ENCODE measurements around the gene KCND2.
"Not testable (repeated sequence)": the region's sequence is repeated elsewhere in the genome, so short reads cannot be mapped to it uniquely, and the experiment has no call there.

KCND2 gene

DNA sequence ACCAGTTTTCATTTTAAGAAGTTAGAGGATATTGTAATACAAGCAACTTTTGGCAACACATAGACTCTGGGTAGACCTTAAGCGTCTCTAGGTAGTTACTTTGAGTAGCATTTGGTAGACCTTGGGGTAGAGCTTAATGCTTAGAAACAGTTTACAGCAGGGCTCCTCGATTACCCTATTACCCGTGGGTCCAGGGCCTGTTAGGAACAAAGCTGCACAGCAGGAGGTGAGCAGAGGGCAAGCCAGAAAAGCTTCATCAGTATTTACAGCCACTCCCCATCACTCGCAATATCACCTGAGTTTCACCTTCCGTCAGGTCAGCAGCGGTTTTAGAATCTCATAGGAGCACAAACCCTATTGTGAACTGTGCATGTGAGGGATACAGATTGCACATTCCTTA is 411.5 kb downstream of the KCND2 start:
- FAIRE-seq, result no peak
- DNase-seq (ENCODE audit: insufficient read length, low spot score), result no peak

DNA sequence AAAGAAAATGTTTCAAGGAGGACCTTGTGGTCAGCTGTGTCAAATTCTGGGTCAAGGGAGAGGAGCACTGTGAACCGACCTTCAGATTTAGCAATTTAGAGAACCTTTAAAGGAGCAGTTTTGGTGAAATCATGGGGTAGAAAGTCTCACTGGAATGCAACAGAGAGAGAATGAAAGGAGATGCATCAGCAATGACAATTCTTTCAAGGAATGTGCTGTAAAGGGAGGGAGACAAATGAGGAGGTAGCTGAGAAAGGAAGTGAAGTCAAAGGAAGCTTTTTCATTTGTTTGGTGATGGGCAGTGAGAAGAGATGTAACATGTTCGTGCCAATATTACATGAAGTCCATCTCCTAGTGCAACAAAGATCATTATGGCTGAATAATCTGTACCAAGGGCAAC is 418.9 kb downstream of the KCND2 start:
- FAIRE-seq (no peak), DNase-seq (ENCODE audit: insufficient read length, low spot score) (no peak)

DNA sequence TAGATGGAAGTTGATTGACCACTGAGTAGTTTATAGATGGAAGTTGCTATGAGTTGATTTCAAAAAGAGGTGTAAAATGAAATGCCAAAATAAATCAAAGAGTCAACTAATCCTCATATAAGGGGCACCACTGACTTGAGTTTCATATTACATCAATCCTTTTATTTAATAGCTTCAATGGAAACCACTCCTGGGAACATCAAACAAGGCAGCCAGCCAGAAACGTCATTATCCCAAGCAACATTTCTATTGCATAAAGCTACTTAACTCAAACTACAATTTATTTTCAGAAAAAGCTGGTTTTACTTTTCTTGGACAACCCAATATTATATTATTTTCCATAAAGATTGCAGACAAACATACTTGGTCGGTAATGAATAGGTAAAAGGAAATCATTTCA is 422.9 kb downstream of the KCND2 start:
- FAIRE-seq (no peak), DNase-seq (ENCODE audit: insufficient read length, low spot score) (no peak)

DNA sequence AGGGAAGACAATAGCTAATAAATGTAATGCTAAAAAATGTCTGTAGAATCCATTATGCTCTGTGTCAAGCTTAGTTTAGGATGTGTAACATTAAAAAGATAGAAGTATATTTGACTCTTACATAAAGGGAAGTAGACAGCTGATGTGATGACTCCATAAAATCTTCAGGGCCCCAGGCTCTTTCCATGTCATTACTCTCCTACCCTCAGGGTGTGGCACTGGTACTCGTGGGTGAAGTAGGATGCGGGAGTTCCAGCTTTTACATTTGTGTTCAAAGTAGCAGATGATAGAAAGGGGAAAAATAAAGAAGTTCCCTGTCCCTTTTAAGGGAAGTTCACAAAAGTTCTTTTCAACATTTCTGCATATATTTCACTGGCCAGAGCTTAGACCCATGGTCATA is 427.8 kb downstream of the KCND2 start:
- FAIRE-seq, result no peak
- no peak for DNase-seq (ENCODE audit: insufficient read length, low spot score)

DNA sequence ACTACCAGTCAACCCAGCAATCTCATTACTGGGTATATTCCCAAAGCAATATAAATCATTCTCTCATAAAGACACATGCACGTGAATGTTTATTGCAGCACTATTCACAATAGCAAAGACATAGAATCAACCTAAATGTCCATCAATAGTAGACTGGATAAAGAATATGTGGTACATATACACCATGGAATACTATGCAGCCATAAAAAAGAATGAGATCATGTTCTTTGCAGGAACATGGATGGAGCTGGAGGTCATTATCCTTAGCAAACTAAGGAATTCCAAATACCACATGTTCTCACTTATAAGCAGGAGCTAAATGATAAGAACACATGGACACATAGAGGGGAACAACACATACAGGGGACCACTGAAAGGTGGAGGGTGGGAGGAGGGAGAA is 429.4 kb downstream of the KCND2 start:
- DNase-seq (ENCODE audit: insufficient read length, low spot score); FAIRE-seq: not testable (repeated sequence)

DNA sequence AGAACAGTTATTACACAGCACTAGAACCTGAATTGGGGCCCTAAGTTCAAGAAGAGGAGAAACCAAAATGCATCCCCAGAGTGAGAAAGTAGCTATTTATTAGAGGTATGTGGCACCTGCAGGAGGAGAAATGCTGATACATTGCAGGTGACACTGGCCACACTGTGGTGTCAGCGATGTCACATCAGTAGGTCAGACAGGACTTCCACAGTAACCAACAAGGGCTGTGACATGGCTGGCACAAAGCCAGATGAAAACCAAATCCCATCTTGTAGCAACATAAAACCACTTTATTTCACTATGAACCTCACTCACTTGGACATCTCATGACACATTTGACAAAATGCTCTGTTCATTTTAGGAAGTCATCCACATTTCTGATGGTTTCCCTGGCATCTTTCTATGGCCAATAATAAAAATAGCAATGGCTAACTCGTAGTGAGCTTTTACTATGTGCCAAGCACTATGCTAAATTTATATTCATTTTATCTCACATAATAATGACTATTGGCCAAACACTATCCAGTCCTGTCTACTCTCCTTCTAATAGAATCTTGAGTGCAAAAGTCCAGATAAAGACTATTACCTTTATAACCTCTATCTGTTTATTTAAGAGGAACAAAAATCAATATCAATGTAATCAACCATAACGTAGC is 430.7 kb downstream of the KCND2 start:
- FAIRE-seq (no peak), DNase-seq (ENCODE audit: insufficient read length, low spot score) (no peak)

DNA sequence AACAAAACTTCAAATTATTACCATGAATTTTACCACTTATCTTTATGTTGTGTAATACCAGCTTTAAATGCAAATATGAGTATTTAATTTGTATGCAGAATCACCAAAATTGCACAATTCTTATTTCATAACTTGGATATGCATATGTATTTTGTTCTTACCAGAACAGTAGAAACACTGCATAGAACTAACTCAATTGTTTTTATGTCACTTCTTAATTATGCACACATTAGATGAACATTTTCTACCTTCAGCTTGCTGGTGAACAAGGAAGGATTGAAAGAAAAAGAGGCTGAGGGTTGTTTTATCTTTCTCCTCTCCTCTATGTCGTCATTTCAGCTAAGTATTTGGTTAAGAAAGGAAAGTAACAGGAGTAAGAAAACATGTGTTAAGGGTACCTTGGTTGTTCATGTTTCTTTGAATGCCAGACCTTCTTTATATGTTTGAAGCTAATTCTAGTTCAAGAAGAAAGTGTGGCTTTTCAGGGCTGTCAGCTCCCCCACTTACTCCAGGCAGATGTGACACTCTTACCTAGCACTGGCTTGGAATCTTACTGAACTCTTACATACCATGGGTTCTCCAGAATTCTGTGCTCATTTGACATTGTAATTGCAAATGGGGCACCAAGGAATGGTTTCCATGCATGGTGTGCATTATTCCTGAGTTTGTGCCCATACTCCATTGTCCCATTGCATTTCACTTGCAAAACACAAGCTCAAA is 436.4 kb downstream of the KCND2 start:
- DNase-seq (ENCODE audit: insufficient read length, low spot score), result no peak
- FAIRE-seq, result no peak

DNA sequence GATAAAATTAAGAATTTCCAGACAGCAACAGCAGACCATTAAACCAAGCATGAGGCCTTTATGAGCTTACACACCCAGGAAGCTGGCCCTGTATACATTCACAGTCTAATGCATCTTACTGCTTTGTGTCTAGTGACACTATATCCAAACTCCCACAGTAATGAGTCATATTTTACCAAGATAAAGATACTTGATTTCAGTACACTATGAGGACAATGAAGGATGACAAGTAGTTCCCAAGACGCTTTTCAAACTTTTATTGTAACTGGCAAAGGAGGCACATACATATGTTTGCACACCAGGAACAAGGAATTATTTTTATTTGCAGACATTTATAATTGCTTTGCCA is 437.0 kb downstream of the KCND2 start:
- FAIRE-seq, result no peak
- no peak for DNase-seq (ENCODE audit: insufficient read length, low spot score)

DNA sequence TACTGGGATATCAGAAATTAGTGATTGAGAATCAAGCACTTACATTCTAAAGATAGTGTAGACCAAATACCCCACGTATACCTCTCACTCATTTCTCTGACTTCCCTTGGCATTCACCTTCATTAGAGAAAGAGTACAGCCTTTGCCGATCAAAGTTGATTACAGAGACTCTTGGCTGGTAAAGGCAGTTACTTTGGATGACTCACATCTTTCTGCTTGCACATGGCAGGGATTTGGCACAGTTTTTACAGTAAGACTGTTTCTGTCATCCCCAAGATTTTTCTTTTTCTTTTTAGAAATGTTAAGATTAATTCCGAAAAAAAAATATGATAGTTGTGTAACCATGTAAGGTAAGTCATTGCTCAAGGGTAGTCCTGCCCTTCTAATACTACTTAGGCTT is 442.0 kb downstream of the KCND2 start:
- FAIRE-seq (no peak), DNase-seq (ENCODE audit: insufficient read length, low spot score) (no peak)

DNA sequence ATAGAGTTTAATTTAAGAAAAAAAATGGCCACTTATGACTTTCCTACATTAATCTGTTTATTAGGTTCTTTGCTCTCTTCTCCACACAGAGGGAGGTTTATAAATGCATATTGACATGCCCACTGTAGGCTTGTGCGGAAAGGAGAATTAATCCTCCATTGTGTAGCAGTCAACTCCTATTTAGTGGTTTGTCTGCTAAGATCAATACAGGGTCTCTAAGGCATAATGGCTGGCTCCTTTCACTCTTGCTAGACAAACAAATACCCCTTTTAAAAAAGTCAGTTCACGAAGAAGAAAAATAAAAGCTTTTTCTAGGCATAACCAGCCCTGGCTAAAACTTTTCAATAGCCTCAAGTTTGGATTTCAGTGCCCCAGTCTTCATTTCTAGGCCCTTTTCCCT is 443.3 kb downstream of the KCND2 start:
- no peak for DNase-seq (ENCODE audit: insufficient read length, low spot score)
- FAIRE-seq, result no peak

DNA sequence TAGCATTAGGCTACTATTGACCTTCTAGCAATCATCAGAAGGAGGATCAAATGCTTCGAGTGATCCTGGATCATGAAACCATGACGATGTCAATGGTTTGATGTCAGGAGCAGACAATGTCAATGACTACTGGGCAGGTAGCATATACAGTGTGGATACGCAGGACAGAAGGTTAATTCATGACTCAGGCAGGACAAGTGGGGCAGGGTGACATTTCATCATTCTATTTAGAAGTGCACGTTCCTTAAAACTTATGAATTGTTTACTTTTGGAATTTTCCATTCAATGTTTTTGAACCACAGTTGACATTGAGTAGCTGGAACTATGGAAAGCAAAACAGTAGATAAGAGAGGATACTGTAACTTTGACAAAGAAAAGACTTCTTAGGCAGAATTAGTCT is 444.2 kb downstream of the KCND2 start:
- DNase-seq (ENCODE audit: insufficient read length, low spot score) (no peak), FAIRE-seq (no peak)

DNA sequence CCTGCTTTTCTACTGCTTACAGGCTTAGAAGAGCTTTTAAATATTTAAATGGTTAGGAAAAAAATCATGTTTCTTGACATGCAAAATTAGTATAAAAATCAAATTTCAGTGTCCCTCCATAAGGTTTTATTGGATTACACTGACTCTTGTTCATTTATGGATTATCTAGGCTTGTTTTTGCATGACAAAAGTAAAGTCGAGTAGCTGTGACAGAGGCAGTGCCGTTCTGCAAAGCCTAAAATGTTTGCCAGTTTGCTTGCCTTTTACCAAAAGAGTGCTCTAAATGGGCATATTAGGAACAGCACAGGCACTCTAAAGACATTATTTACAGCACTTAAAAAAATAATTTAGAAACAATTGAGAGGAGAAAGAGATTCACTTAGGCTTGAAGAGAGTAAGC is 445.4 kb downstream of the KCND2 start:
- DNase-seq (ENCODE audit: insufficient read length, low spot score), result no peak
- FAIRE-seq, result no peak

DNA sequence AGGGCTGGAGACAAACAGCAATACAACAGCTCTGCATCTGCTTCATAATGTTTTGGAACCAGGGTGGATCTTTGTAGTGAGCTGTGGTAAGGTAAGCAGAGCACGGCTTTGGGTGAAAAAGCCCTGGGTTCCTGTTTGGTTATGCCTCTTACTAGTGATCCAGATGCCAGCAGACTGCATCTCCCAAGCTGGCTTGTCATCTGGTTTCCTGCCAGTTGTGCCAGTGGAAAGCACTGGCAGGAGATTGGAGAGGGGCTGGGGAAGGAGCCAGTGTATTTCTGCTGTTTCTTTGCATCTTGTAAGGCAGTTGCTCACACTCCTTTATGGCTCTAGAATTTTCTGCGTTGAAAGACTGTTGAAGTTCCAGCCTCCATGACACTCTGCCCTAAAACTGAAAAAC is 447.3 kb downstream of the KCND2 start:
- no peak for DNase-seq (ENCODE audit: insufficient read length, low spot score)
- no peak for FAIRE-seq

DNA sequence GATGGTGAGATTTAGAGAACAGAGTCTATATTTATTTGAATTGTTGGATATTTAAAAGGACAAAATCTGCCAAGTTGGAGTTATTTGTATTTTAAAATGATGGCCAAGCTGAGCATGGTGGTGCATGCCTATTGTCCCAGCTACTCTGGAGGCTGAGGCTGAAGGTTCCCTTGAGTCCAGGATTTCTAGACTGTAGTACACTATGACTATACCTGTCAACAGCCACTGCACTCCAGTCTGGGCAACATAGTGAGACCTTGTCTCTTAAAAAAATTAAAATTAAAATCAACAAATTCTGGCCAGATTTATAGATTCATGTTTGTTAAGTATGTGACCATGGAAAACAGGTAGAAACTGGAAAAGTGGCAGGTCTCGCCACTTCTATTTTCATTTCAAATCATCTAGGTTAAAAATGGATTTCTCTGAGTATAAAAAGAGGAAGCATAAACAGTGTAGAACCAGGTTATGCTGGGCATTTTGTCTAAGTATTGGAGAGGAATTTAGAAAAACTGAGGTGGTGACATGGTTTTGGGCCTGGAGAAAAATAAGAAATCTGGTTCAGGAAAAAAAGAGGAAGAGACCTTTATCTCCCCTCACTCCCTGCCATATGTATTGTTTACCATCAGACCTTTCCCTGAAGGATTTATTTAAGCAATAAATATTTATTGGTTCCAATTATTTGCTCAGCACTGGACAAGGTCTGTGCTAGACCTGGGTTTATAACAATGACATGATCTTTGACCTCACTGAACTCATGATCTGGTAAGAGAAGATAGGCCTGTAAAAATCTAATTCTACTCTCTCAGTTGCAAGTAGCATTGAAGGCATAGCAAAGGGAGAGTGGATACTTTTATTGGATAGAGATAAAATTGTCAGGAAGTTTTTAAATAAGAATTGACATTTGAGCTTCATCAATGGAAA is 450.8 kb downstream of the KCND2 start:
- no peak for DNase-seq (ENCODE audit: insufficient read length, low spot score)
- no peak for FAIRE-seq

DNA sequence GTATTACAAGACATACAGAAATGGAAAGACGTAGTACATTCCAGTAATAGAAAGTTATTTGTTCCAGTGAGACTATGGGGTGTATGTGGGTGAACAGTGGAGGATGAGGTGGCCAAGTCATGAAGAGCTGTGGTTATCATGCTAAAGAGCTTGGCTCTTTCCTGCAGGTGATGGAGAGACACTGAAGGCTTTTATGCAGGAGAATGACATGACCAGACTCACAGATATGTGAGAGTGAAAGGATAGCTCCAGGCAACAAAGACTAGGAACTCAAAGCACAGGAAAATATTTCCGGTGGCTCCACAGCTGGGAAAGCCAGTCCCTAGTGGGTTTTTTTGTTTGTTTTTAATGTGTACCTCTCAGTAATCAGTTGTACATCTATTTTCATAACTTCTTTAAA is 451.5 kb downstream of the KCND2 start:
- no peak for FAIRE-seq
- no peak for DNase-seq (ENCODE audit: insufficient read length, low spot score)

DNA sequence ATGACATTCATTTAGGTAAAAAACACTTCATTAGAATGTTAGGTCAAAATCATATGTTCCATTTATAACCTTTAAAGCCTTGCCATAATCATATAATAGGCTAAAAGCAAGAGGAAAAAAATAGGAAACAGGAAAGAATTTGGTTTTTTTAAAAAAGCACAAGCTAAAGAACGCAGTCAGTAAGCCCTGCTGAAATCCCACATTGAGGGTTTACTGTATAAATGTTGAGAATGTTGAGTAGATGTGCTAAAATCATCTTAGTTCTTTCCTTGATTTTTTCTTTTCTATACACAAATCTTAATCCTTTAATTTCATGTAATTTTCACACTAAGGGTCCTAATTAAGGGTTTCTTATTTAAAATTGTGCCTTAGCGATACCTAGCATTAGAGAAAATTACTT is 452.0 kb downstream of the KCND2 start:
- DNase-seq (ENCODE audit: insufficient read length, low spot score) (no peak), FAIRE-seq (no peak)

DNA sequence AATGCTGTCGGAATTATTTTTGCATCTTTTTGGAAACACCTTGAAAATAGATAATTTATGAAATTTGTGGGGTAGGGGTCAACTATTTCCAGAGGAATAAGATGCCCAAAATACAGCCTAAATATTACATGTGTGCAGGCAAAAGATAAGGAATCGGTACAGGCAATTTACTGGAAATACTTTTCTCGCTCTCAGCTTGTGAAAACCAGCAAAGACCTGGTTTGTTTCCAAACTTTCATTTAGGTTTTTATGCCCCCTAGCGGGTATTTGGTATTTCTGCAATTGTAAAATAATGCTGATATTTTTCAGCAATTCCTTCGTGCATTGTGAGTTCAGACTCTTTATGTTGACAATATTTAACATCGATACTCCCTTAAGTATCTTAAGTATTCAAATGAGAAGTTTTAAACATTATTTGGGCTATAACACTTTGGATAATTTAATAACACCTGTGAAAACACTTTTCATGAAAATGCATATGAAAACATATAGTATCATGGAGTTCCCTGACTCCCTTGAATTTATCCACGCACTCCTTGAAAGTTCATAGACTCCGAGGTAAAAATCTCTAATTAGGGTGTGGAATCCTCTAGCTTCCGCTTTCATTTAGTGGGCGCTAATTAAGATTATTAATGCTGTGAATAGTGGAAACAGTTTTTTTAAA is 452.5 kb downstream of the KCND2 start:
- DNase-seq (ENCODE audit: insufficient read length, low spot score) (peak; percentile 4), FAIRE-seq (peak; percentile 80)

DNA sequence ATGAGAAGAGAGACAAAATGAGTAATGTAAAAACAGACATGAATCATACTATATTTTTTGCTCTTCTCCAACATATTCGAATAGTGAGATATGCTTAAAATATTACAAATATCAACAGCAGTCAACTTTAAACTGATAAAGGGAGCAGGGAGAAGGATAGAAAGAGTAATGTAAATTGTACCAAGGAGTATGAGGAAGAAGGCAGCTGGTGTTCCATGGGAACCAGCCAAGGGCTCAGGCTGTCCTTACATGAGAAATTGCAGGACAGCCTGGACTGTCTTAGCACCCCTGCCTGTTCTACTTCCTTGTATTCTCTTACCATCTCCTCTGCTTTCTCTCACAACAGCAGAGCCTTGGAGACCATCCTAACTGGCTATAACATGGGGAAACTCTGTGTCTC is 456.3 kb downstream of the KCND2 start:
- no peak for FAIRE-seq
- DNase-seq (ENCODE audit: insufficient read length, low spot score), result no peak

DNA sequence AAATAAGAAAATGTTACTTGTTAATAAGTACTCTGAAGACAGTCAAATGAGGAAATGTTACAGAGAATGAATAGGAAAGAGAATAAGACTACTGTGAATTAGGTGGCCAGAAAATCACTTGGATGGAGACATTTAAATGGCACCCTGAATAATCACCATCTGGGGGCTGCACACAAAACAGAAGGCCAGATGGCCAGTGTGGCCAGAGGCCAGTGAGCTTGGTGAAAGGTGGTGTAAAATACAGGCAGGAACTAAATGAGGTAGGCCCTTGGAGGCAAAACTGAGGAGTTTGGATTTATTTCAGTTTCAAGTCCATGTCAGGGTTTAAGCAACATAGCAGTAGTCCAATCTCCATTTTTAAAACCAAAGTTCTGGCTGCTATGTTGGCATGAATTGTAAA is 458.3 kb downstream of the KCND2 start:
- DNase-seq (ENCODE audit: insufficient read length, low spot score), result no peak
- no peak for FAIRE-seq

DNA sequence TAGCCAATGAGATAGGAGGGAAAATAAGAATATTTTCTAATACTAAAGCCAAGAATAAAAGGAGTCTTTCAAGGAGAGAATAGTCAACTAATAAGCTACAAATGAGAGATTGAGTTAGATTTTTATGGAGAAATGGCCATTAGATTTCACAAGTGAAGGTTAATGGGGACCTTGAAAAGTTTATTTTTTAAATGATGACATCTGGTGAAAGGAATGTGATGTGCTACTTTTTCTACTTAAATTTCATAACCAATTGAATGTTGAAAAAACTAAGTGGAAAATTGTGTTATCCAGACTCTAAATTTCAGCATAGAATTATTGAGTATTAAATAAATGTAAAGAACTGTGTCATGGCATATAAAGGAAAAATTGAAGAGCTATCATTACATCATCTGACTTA is 459.3 kb downstream of the KCND2 start:
- FAIRE-seq, result no peak
- DNase-seq (ENCODE audit: insufficient read length, low spot score), result no peak

DNA sequence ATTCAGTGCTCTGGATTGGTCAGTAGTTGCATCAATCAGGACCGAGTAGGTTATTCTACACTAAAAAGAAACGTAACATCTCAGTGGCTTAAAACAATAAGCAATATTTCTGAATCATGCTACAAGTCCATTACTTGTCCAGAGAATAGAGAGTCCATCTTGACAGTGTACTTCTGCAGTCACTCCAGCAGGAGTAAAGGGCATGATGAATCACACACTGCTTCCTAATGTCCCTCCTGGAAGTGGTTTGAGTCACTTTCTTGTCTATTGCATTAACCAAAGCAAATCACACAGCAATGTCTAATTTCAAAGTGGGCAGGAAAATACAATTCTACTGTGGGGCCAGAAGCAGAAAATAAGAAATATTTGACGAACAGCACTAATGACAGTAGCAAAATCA is 460.2 kb downstream of the KCND2 start:
- FAIRE-seq (no peak), DNase-seq (ENCODE audit: insufficient read length, low spot score) (no peak)
